HEK293T (cell line): Measurements from ENCODE around the gene NFATC1.

Source experiments
- CTBP1 ChIP-seq: fragments of 450-650 bp; IDR thresholded peaks from 2 replicates; pipeline ENCODE4 v1.6.1; 2016; ENCODE audit warnings: borderline replicate concordance
- ELF4 ChIP-seq: fragments of 450-650 bp; IDR thresholded peaks from 2 replicates; pipeline ENCODE4 v1.6.1; 2017; ENCODE audit warnings: antibody characterized with exemption
- FOXM1 ChIP-seq: fragments of 450-650 bp; IDR thresholded peaks from 2 replicates; pipeline ENCODE4 v1.6.1; 2017; ENCODE audit warnings: mild to moderate bottlenecking, borderline replicate concordance
- LEF1 ChIP-seq: fragments of 450-650 bp; IDR thresholded peaks from 2 replicates; pipeline ENCODE4 v1.6.1; 2017; ENCODE audit warnings: mild to moderate bottlenecking, borderline replicate concordance
- SP1 ChIP-seq: fragments of 450-650 bp; IDR thresholded peaks from 2 replicates; pipeline ENCODE4 v1.6.1; 2017
- SUZ12 ChIP-seq: fragments of 450-650 bp; IDR thresholded peaks from 2 replicates; pipeline ENCODE4 v1.6.1; 2016; ENCODE audit warnings: mild to moderate bottlenecking
- ZNF384 ChIP-seq: fragments of 450-650 bp; IDR thresholded peaks from 2 replicates; pipeline ENCODE4 v1.6.1; 2016
- TF ChIP-seq, protein P1 (sequence below): fragments of 450-650 bp; IDR thresholded peaks from 2 replicates; pipeline ENCODE4 v1.6.1; 2016

DNA sequence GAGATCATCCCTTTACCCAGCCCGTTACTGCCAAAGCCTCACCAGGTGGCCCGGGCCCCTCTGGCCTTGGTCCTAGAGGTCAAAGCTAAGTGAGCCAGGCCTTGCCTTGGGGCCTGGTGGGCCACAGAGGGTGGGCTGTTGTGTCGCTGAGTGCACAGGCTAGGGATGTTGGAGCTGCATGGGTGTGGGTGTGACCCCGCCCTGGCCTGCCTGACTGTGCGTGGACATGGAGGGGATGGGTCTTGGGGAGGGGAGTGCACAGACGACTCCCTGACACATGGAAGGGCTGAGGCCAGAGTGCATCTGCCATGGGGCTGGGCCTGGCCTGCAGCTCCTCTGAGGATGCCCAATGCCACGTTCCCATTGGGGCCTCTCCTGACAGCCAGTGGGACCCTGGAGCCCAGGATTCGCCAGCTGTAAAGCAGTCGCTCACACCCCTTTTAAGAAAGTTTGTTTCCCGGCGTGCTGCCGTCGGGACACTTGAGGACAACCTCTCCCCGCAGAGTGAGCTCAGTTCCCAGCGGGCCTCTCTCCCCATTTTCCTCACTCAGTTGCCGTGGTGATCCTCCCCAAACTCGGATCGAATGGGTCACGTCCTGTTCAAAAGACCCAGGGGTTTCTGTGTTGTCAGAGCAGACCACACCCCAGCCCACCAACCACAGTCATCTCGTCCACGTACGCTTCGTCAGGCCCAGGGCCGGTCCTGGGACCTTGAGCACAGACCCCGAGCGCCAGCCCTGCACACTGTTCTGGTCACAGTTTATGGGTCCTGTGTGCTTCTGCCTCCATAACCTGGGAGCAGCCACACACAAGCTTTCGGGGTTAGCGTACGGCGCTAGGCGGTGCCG lies 93.5 kb downstream of the NFATC1 start:
- TF ChIP-seq ELF4 (no peak), ZNF384 (no peak), SP1 (no peak), FOXM1 (no peak), SUZ12 (no peak), CTBP1 (no peak), LEF1 (no peak)
- TF ChIP-seq, protein P1, sequence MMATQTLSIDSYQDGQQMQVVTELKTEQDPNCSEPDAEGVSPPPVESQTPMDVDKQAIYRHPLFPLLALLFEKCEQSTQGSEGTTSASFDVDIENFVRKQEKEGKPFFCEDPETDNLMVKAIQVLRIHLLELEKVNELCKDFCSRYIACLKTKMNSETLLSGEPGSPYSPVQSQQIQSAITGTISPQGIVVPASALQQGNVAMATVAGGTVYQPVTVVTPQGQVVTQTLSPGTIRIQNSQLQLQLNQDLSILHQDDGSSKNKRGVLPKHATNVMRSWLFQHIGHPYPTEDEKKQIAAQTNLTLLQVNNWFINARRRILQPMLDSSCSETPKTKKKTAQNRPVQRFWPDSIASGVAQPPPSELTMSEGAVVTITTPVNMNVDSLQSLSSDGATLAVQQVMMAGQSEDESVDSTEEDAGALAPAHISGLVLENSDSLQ = no peak
